GM23248 (cell line): ENCODE measurements around the gene TC2N.

Experiments used
- EZH2 ChIP-seq: fragments of 200-600 bp; sonication (generic); IDR thresholded peaks from 2 replicates; pipeline ENCODE4 v1.6.1; 2018; ENCODE audit warnings: antibody characterized with exemption, mild to moderate bottlenecking; ENCODE audit not compliant: insufficient read depth, poor library complexity, severe bottlenecking
- EZH2phosphoT487 ChIP-seq: fragments of 200-600 bp; sonication (generic); IDR thresholded peaks from 2 replicates; pipeline ENCODE4 v1.6.1; 2018; ENCODE audit warnings: antibody characterized with exemption, moderate library complexity, mild to moderate bottlenecking, low read depth; ENCODE audit not compliant: insufficient read depth

GRCh38 chr14:91906374-91906773 is 39.0 kb upstream of the TC2N start:
- TF ChIP-seq EZH2, result no peak
- TF ChIP-seq EZH2phosphoT487, result no peak
